ENCODE data around the gene PAK1IP1.

Gene PAK1IP1

GRCh38 chr6:10723567-10723881, 28.8 kb downstream of the PAK1IP1 start:
- peak overlapping the region; percentile 88 for H3K27ac ChIP-seq (ENCODE audit: low read depth, low read length, poor library complexity, severe bottlenecking)
- peaks cover 45% of the 10 kb centered on the region for H3K4me1 ChIP-seq (ENCODE audit: insufficient read depth, low read length, severe bottlenecking)

GRCh38 chr6:10725044-10725443, 30.3 kb downstream of the PAK1IP1 start:
- Histone ChIP-seq H3K9me3 (ENCODE audit: low read length) (no peaks in the 10 kb centered on the region), H3K27ac (ENCODE audit: low read depth, low read length, poor library complexity, severe bottlenecking) (no peak overlapping the region), H4K20me1 (ENCODE audit: insufficient read depth, low read length) (no peaks in the 10 kb centered on the region), H3K4me1 (ENCODE audit: insufficient read depth, low read length, severe bottlenecking) (peaks cover 41% of the 10 kb centered on the region), H3K9ac (ENCODE audit: low read length) (no peak overlapping the region; the same call in 1 of the 2 replicates), H3F3A (ENCODE audit: insufficient read depth, low read length) (no peaks in the 10 kb centered on the region), H3K36me3 (ENCODE audit: insufficient read depth, low read length) (peaks cover 36% of the 10 kb centered on the region), H2AFZ (ENCODE audit: low read length) (no peak overlapping the region), H3K79me2 (ENCODE audit: insufficient read depth, low read length) (no peaks in the 10 kb centered on the region), H3K4me2 (ENCODE audit: low read length) (no peak overlapping the region), H3K27me3 (ENCODE audit: insufficient read depth, low read length) (no peaks in the 10 kb centered on the region), H3K4me3 (ENCODE audit: low read depth, low read length, poor library complexity, severe bottlenecking) (no peak overlapping the region), H3K9me2 (ENCODE audit: low read depth, low read length) (no peaks in the 10 kb centered on the region)
- TF ChIP-seq EZH2 (IDR thresholded peaks at IDR 0.05; ENCODE audit: borderline replicate concordance, low read length) (no peak), CTCF (IDR thresholded peaks at IDR 0.05; ENCODE audit: low read length) (no peak)

More at GRCh38 chr6:10723567-10723881, 28.8 kb downstream of the PAK1IP1 start:
- Histone ChIP-seq H2AFZ (ENCODE audit: low read length) (no peak overlapping the region), H4K20me1 (ENCODE audit: insufficient read depth, low read length) (no peaks in the 10 kb centered on the region), H3K36me3 (ENCODE audit: insufficient read depth, low read length) (peaks cover 21% of the 10 kb centered on the region), H3K79me2 (ENCODE audit: insufficient read depth, low read length) (no peaks in the 10 kb centered on the region), H3K9me3 (ENCODE audit: low read length) (0 out of 2 replicates have a peak, but pooled peaks cover under 1% of the 10 kb centered on the region), H3K9me2 (ENCODE audit: low read depth, low read length) (no peaks in the 10 kb centered on the region), H3K4me3 (ENCODE audit: low read depth, low read length, poor library complexity, severe bottlenecking) (peak overlapping the region; percentile 70), H3F3A (ENCODE audit: insufficient read depth, low read length) (no peaks in the 10 kb centered on the region), H3K4me2 (ENCODE audit: low read length) (peak overlapping the region; percentile 73), H3K9ac (ENCODE audit: low read length) (peak overlapping the region; percentile 93), H3K27me3 (ENCODE audit: insufficient read depth, low read length) (no peaks in the 10 kb centered on the region)
- TF ChIP-seq CTCF (IDR thresholded peaks at IDR 0.05; ENCODE audit: low read length) (no peak), EZH2 (IDR thresholded peaks at IDR 0.05; ENCODE audit: borderline replicate concordance, low read length) (no peak)

- no peaks in the 10 kb centered on the region for H3K9me3 ChIP-seq (ENCODE audit: low read length)
- H3K4me3 ChIP-seq (ENCODE audit: low read depth, low read length, poor library complexity, severe bottlenecking) = no peak overlapping the region
- peaks cover 36% of the 10 kb centered on the region for H3K4me1 ChIP-seq (ENCODE audit: insufficient read depth, low read length, severe bottlenecking)
- no peaks in the 10 kb centered on the region for H3K27me3 ChIP-seq (ENCODE audit: insufficient read depth, low read length)
- TF ChIP-seq EZH2 (IDR thresholded peaks at IDR 0.05; ENCODE audit: borderline replicate concordance, low read length) (no peak), CTCF (IDR thresholded peaks at IDR 0.05; ENCODE audit: low read length) (no peak)
- H3K27ac ChIP-seq (ENCODE audit: low read depth, low read length, poor library complexity, severe bottlenecking) = no peak overlapping the region
- H3F3A ChIP-seq (ENCODE audit: insufficient read depth, low read length) = no peaks in the 10 kb centered on the region
- H2AFZ ChIP-seq (ENCODE audit: low read length) = no peak overlapping the region
- no peaks in the 10 kb centered on the region for H3K9me2 ChIP-seq (ENCODE audit: low read depth, low read length)
- no peak overlapping the region for H3K9ac ChIP-seq (ENCODE audit: low read length)
- no peak overlapping the region for H3K4me2 ChIP-seq (ENCODE audit: low read length)
- peaks cover 43% of the 10 kb centered on the region for H3K36me3 ChIP-seq (ENCODE audit: insufficient read depth, low read length)
- H3K79me2 ChIP-seq (ENCODE audit: insufficient read depth, low read length) = no peaks in the 10 kb centered on the region
- H4K20me1 ChIP-seq (ENCODE audit: insufficient read depth, low read length) = no peaks in the 10 kb centered on the region
Observed at GRCh38 chr6:10725716-10726115, 30.9 kb downstream of the PAK1IP1 start.

Measured in OCI-LY1 (cell line).